Measurements from ENCODE around the gene ZNF750. TPM values are rescaled to one million over a fixed set of nuclear protein-coding genes. Genes with fewer than 3 reads are reported as not detected.

The ZNF750 gene
- total RNA-seq, 4 donors from 2014 or later, result not detected

GRCh38 chr17:82806645-82807044 lies 33.2 kb downstream of the ZNF750 start:
- DNase-seq (ENCODE audit: low spot score) (no peak), ATAC-seq (ENCODE audit: low FRiP score) (no peak)
- TF ChIP-seq CTCF (IDR thresholded peaks at IDR 0.05), result no peak

GRCh38 chr17:82805823-82806222 lies 34.0 kb downstream of the ZNF750 start:
- DNase-seq (ENCODE audit: low spot score) (no peak), ATAC-seq (ENCODE audit: low FRiP score) (no peak)
- TF ChIP-seq CTCF (IDR thresholded peaks at IDR 0.05), result no peak

GRCh38 chr17:82805254-82805653 lies 34.6 kb downstream of the ZNF750 start:
- no peak for ATAC-seq (ENCODE audit: low FRiP score)
- no peak for TF ChIP-seq CTCF (IDR thresholded peaks at IDR 0.05)
- no peak for DNase-seq (ENCODE audit: low spot score)

- TF ChIP-seq CTCF (IDR thresholded peaks at IDR 0.05), result no peak
- peak; percentile 85 for ATAC-seq (ENCODE audit: low FRiP score)
- DNase-seq (ENCODE audit: low spot score), result no peak
These were observed 35.2 kb downstream of the ZNF750 start for GRCh38 chr17:82804442-82805191.

- no peak for DNase-seq (ENCODE audit: low spot score)
- ATAC-seq (ENCODE audit: low FRiP score), result no peak
- no peak for TF ChIP-seq CTCF (IDR thresholded peaks at IDR 0.05)
These were observed 36.2 kb downstream of the ZNF750 start for GRCh38 chr17:82803606-82804005.

GRCh38 chr17:82803185-82803584 lies 36.6 kb downstream of the ZNF750 start:
- no peak for TF ChIP-seq CTCF (IDR thresholded peaks at IDR 0.05)
- ATAC-seq (ENCODE audit: low FRiP score) (no peak), DNase-seq (ENCODE audit: low spot score) (no peak)

- ATAC-seq (ENCODE audit: low FRiP score) (no peak), DNase-seq (ENCODE audit: low spot score) (no peak)
- no peak for TF ChIP-seq CTCF (IDR thresholded peaks at IDR 0.05)
These were observed 37.6 kb downstream of the ZNF750 start for GRCh38 chr17:82802075-82802780.

Data from omental fat pad (tissue), 4 donors.